Activated naive CD8-positive, alpha-beta T cell treated with anti-CD3 and anti-CD28 coated beads, Interleukin-2, amount 10 ng/mL, durations not matched to agents 7 days and 5 days (primary cell): Measurements from ENCODE around the gene ZEB1. TPM values are rescaled to one million over a fixed set of nuclear protein-coding genes. Genes with fewer than 3 reads are reported as not detected.
"Not testable (repeated sequence)": the region's sequence is repeated elsewhere in the genome, so short reads cannot be mapped to it uniquely, and the experiment has no call there.

ENCODE experiments used
- ATAC-seq: fragments of 150-1000 bp; cut with Tn5 transposase; one replicate; pipeline ENCODE4 v1.10.0; 2021; ENCODE audit warnings: low read depth, moderate library complexity
- POLR2A ChIA-PET: fragments of 350-600 bp; sonication (Branson Sonifier 250); formaldehyde crosslinking; loops from one replicate; lab custom pipeline; 2021; ENCODE audit warnings: antibody characterized with exemption; lab: Charles Lee
- DNase-seq: peaks from one replicate; pipeline ENCODE4 v3.0.0; 2021
- H3K27ac Mint-ChIP-seq: one replicate; pipeline ENCODE4 v1.8.0; 2022; ENCODE audit warnings: mild to moderate bottlenecking, mixed read lengths
- H3K27me3 Mint-ChIP-seq: one replicate; pipeline ENCODE4 v1.8.0; 2022; ENCODE audit warnings: mild to moderate bottlenecking, moderate library complexity, mixed read lengths
- H3K36me3 Mint-ChIP-seq: one replicate; pipeline ENCODE4 v1.8.0; 2021; ENCODE audit warnings: mild to moderate bottlenecking, mixed read lengths
- H3K4me1 Mint-ChIP-seq: one replicate; pipeline ENCODE4 v1.8.0; 2021; ENCODE audit warnings: mixed read lengths
- H3K4me3 Mint-ChIP-seq: one replicate; pipeline ENCODE4 v1.8.0; 2022; ENCODE audit warnings: mild to moderate bottlenecking, moderate library complexity, mixed read lengths
- H3K9me3 Mint-ChIP-seq: one replicate; pipeline ENCODE4 v1.8.0; 2021; ENCODE audit warnings: mixed read lengths
- total RNA-seq, 2 experiments: library from RNA; stranded (reverse); gene quantifications; one replicate each; pipeline ENCODE4 v1.2.3, GENCODE V29; 2021

ZEB1 gene
- total RNA-seq, 2 experiments from 2014 or later: 40.2 to 42.6 TPM

DNA sequence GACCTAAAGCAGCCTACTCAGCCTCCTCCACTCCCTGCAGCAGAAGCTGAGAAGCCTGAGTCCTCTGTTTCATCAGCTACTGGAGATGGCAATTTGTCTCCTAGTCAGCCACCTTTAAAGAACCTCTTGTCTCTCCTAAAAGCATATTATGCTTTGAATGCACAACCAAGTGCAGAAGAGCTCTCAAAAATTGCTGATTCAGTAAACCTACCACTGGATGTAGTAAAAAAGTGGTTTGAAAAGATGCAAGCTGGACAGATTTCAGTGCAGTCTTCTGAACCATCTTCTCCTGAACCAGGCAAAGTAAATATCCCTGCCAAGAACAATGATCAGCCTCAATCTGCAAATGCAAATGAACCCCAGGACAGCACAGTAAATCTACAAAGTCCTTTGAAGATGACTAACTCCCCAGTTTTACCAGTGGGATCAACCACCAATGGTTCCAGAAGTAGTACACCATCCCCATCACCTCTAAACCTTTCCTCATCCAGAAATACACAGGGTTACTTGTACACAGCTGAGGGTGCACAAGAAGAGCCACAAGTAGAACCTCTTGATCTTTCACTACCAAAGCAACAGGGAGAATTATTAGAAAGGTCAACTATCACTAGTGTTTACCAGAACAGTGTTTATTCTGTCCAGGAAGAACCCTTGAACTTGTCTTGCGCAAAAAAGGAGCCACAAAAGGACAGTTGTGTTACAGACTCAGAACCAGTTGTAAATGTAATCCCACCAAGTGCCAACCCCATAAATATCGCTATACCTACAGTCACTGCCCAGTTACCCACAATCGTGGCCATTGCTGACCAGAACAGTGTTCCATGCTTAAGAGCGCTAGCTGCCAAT lies 202.2 kb downstream of the ZEB1 start:
- no peak for ATAC-seq

GRCh38 chr10:31522820-31523219 lies 203.8 kb downstream of the ZEB1 start:
- Mint-ChIP-seq H3K36me3 (peaks cover 44% of the 10 kb centered on the region), H3K9me3 (no peaks in the 10 kb centered on the region)
- POLR2A ChIA-PET: no interaction called here

More for the DNA sequence above, 202.2 kb downstream of the ZEB1 start:
- no peaks in the 10 kb centered on the region for H3K27me3 Mint-ChIP-seq
- no peaks in the 10 kb centered on the region for H3K4me1 Mint-ChIP-seq
- H3K4me3 Mint-ChIP-seq: no peak overlapping the region
- no peak for DNase-seq
- POLR2A ChIA-PET: no interaction called here
- peaks cover 38% of the 10 kb centered on the region for H3K36me3 Mint-ChIP-seq
- no peaks in the 10 kb centered on the region for H3K9me3 Mint-ChIP-seq
- no peak overlapping the region for H3K27ac Mint-ChIP-seq

DNA sequence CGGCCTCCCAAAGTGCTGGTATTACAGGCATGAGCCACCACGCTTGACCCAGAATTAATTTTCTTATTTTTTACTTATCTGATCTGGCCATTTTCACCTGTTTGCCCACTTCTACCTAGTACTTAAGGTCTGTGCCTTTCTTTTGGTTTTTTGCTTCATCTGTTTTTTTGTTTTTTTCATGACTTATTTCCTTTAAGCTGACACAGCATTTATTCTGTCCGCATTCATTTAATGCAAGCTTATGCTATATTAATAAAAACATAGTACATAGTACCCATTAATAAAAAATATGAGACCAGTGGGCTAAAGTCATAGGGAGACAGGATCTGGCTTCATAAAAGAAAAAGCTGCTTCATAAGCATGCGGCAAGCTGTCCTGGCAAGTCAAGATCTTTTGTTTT lies 205.4 kb downstream of the ZEB1 start:
- DNase-seq: no peak
- Mint-ChIP-seq H3K27me3 (no peaks in the 10 kb centered on the region), H3K4me1 (no peaks in the 10 kb centered on the region), H3K9me3 (no peaks in the 10 kb centered on the region), H3K4me3 (no peak overlapping the region), H3K36me3 (peaks cover 40% of the 10 kb centered on the region), H3K27ac (no peak overlapping the region)
- POLR2A ChIA-PET: no interaction called here
- no peak for ATAC-seq

More at GRCh38 chr10:31522820-31523219, 203.8 kb downstream of the ZEB1 start:
- DNase-seq: no peak
- no peak for ATAC-seq
- Mint-ChIP-seq H3K27me3 (no peaks in the 10 kb centered on the region), H3K4me3 (no peak overlapping the region), H3K27ac (no peak overlapping the region), H3K4me1 (no peaks in the 10 kb centered on the region)

DNA sequence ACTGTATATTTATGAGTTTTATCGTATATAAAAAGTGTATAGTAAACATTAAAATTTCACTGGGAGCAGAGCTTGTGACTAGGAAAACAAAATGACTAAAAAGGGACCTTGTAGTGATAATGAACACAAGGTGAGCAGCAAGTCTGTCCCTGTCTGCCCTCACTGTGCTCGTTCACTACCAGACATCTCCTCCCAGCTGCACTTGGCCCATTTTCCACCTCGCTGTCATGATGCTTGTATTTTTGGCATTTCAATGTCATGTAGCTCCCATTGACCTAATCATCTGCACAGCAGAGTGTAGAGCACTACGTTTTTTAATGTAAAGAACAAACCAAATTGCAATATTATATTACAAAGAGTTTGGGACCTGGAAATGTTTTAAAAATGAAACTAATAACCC lies 207.2 kb downstream of the ZEB1 start:
- H3K9me3 Mint-ChIP-seq: no peaks in the 10 kb centered on the region
- POLR2A ChIA-PET: interaction anchor here (1.1 kb wide), 1 partner anchor 9 kb away, joined by 4 read pairs; no protein-coding TSS in a partner anchor
- no peak overlapping the region for H3K4me3 Mint-ChIP-seq
- DNase-seq (no peak), ATAC-seq (no peak)
- H3K36me3 Mint-ChIP-seq: peaks cover 32% of the 10 kb centered on the region
- H3K27me3 Mint-ChIP-seq: no peaks in the 10 kb centered on the region
- no peak overlapping the region for H3K27ac Mint-ChIP-seq
- H3K4me1 Mint-ChIP-seq: no peaks in the 10 kb centered on the region

GRCh38 chr10:31526681-31527080 lies 207.7 kb downstream of the ZEB1 start:
- H3K4me3 Mint-ChIP-seq: no peak overlapping the region
- no peaks in the 10 kb centered on the region for H3K27me3 Mint-ChIP-seq
- ATAC-seq: no peak
- H3K9me3 Mint-ChIP-seq: no peaks in the 10 kb centered on the region
- no peaks in the 10 kb centered on the region for H3K4me1 Mint-ChIP-seq
- DNase-seq: no peak
- POLR2A ChIA-PET: no interaction called here
- peaks cover 27% of the 10 kb centered on the region for H3K36me3 Mint-ChIP-seq
- no peak overlapping the region for H3K27ac Mint-ChIP-seq

- Mint-ChIP-seq H3K27me3 (no peaks in the 10 kb centered on the region), H3K36me3 (peaks cover 22% of the 10 kb centered on the region), H3K4me1 (no peaks in the 10 kb centered on the region), H3K9me3 (no peaks in the 10 kb centered on the region), H3K4me3 (no peak overlapping the region), H3K27ac (no peak overlapping the region)
- DNase-seq (no peak), ATAC-seq (no peak)
- POLR2A ChIA-PET: no interaction called here
These were observed 209.8 kb downstream of the ZEB1 start for GRCh38 chr10:31528831-31529230.

GRCh38 chr10:31536302-31536701 lies 217.3 kb downstream of the ZEB1 start:
- no peaks in the 10 kb centered on the region for H3K36me3 Mint-ChIP-seq
- DNase-seq: no peak
- H3K4me3 Mint-ChIP-seq: no peak overlapping the region
- no peak for ATAC-seq
- H3K4me1 Mint-ChIP-seq: no peaks in the 10 kb centered on the region
- H3K9me3 Mint-ChIP-seq: peaks cover 2% of the 10 kb centered on the region
- H3K27ac Mint-ChIP-seq: no peak overlapping the region
- POLR2A ChIA-PET: interaction anchor here (0.6 kb wide), 1 partner anchor 224 kb away, joined by 4 read pairs; no protein-coding TSS in a partner anchor
- peaks cover 23% of the 10 kb centered on the region for H3K27me3 Mint-ChIP-seq

GRCh38 chr10:31549896-31550295 lies 230.9 kb downstream of the ZEB1 start:
- no peak for DNase-seq
- no peak for ATAC-seq
- no peaks in the 10 kb centered on the region for H3K27me3 Mint-ChIP-seq
- no peaks in the 10 kb centered on the region for H3K4me1 Mint-ChIP-seq
- no peaks in the 10 kb centered on the region for H3K36me3 Mint-ChIP-seq
- H3K9me3 Mint-ChIP-seq: peaks cover 12% of the 10 kb centered on the region
- no peak overlapping the region for H3K4me3 Mint-ChIP-seq
- POLR2A ChIA-PET: no interaction called here
- H3K27ac Mint-ChIP-seq: no peak overlapping the region

- peaks cover 15% of the 10 kb centered on the region for H3K9me3 Mint-ChIP-seq
- POLR2A ChIA-PET: no interaction called here
- H3K36me3 Mint-ChIP-seq: peaks cover 5% of the 10 kb centered on the region
- no peak for DNase-seq
- ATAC-seq: no peak
- no peaks in the 10 kb centered on the region for H3K4me1 Mint-ChIP-seq
- no peak overlapping the region for H3K27ac Mint-ChIP-seq
- peaks cover 5% of the 10 kb centered on the region for H3K27me3 Mint-ChIP-seq
- H3K4me3 Mint-ChIP-seq: no peak overlapping the region
These were observed 235.5 kb downstream of the ZEB1 start for GRCh38 chr10:31554556-31554955.

DNA sequence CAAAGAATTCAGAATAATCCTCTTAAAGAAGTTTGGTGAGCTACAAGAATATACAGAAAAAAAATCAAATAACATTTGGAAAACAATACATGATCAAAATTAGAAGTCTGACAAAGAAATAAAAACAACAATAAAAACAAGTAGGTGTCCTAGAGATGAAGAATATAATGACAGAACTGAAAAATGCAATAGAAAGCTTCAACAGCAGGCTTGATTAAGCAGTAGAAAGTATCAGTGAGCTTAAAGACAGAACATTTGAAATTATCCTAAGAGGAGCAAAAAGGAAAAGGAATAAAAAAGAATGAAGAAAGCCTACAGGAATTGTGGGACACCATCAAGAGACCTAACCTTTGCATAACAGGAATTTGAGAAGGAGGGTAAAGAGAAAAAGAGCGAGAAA lies 238.8 kb downstream of the ZEB1 start:
- DNase-seq: no peak
- Mint-ChIP-seq H3K36me3 (peaks cover 5% of the 10 kb centered on the region), H3K27ac (no peak overlapping the region)

GRCh38 chr10:31568252-31568861 lies 249.3 kb downstream of the ZEB1 start:
- H3K27me3 Mint-ChIP-seq, H3K9me3 Mint-ChIP-seq, POLR2A ChIA-PET, H3K27ac Mint-ChIP-seq, ATAC-seq, H3K4me3 Mint-ChIP-seq, H3K36me3 Mint-ChIP-seq, DNase-seq, H3K4me1 Mint-ChIP-seq: not testable (repeated sequence)

More for the DNA sequence above, 238.8 kb downstream of the ZEB1 start:
- Mint-ChIP-seq H3K9me3 (peaks cover 15% of the 10 kb centered on the region), H3K27me3 (peaks cover 8% of the 10 kb centered on the region), H3K4me3 (no peak overlapping the region), H3K4me1 (no peaks in the 10 kb centered on the region)
- POLR2A ChIA-PET: no interaction called here
- ATAC-seq: no peak

DNA sequence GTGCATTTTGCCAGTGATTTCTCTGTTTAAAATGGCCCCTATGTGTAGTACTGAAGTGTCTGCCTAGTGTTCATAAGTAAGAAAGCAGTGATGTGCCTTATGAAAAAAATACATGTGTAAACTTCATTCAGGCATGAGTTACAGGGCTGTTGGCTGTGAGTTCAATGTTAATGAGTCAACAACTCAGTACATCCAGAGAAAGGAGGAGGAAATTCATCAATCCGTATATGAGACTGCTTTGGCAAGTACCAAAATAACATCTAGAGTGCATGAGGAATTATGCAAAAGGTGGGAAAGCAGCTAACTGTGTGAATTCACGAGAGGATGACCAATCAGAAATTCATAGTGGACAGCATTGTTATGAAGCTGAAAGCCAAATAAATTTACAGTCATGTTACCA lies 255.6 kb downstream of the ZEB1 start:
- H3K9me3 Mint-ChIP-seq: peaks cover 3% of the 10 kb centered on the region
- DNase-seq (no peak), ATAC-seq (no peak)
- no peaks in the 10 kb centered on the region for H3K4me1 Mint-ChIP-seq
- H3K36me3 Mint-ChIP-seq: peaks cover 1% of the 10 kb centered on the region
- POLR2A ChIA-PET: no interaction called here
- H3K4me3 Mint-ChIP-seq: no peak overlapping the region
- H3K27me3 Mint-ChIP-seq: peaks cover 4% of the 10 kb centered on the region
- no peak overlapping the region for H3K27ac Mint-ChIP-seq

DNA sequence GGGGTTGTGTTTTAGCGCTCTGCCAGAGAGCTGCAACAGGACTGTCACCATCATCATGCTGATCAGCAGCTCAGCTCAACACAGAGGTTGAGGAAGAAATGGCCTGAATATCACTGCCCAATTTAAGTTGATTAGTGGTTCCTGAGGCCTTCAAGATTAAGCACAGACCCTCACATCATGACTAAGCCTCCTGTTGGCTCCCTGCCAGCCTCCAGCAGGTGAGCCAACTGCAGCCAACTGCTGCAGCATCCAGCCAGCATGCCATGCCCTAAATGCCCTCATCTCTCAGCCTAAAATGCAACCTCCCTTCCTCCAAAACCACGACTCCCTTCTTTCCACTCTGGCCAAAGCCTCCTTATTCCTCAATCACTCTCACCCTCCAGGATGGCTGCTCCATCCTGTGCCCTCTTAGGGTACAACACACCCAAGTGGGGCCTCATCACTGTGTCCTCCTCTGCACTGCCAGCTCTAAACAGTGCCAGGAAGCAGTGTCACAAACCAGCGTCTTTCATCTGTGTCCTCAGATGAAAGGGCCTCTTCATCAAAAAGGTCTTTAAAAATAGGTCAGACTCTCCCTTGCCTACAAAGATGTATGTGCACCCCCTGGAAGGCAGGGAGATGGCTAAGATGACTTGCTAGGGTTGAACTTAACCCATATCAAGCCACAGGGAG lies 259.3 kb downstream of the ZEB1 start:
- Mint-ChIP-seq H3K4me1 (peaks cover 2% of the 10 kb centered on the region), H3K9me3 (peaks cover 3% of the 10 kb centered on the region), H3K36me3 (peaks cover 1% of the 10 kb centered on the region), H3K27me3 (peaks cover 2% of the 10 kb centered on the region), H3K4me3 (no peak overlapping the region), H3K27ac (no peak overlapping the region)
- POLR2A ChIA-PET: no interaction called here
- ATAC-seq (no peak), DNase-seq (no peak)
